HepG2 (cell line): ENCODE results near the gene GZF1. TPM values are rescaled to one million over a fixed set of nuclear protein-coding genes. Genes with fewer than 3 reads are reported as not detected.

Experiments
- DPF2 ChIP-seq: sonication (generic); formaldehyde crosslinking; IDR thresholded peaks from 2 replicates; pipeline ENCODE4 v1.4.0; 2020; ENCODE audit warnings: mild to moderate bottlenecking, low read depth, missing genetic modification reagents, borderline replicate concordance
- HCFC1 ChIP-seq: fragments of 150-350 bp; IDR thresholded peaks from 2 replicates; pipeline ENCODE4 v1.6.1; 2014; ENCODE audit warnings: low read depth, low read length
- JDP2 ChIP-seq: sonication (generic); formaldehyde crosslinking; IDR thresholded peaks from 2 replicates; pipeline ENCODE4 v1.8.1; 2022; ENCODE audit warnings: missing genetic modification reagents, borderline replicate concordance
- MTA3 ChIP-seq: sonication (generic); formaldehyde crosslinking; IDR thresholded peaks from 2 replicates; pipeline ENCODE4 v1.4.0; 2020; ENCODE audit warnings: missing genetic modification reagents
- ONECUT2 ChIP-seq: sonication (generic); formaldehyde crosslinking; IDR thresholded peaks from 2 replicates; pipeline ENCODE4 v1.4.0; 2020; ENCODE audit warnings: missing genetic modification reagents
- RNF2 ChIP-seq: fragments of 450-650 bp; conservative IDR thresholded peaks from 2 replicates; pipeline ENCODE4 v1.6.1; 2016; ENCODE audit warnings: low read depth
- SUZ12 ChIP-seq: fragments of 150-350 bp; IDR thresholded peaks from 2 replicates; pipeline ENCODE4 v1.6.1; 2014; ENCODE audit warnings: low read depth, low read length
- TRIM24 ChIP-seq: sonication (generic); formaldehyde crosslinking; IDR thresholded peaks from 2 replicates; pipeline ENCODE4 v1.8.0; 2022; ENCODE audit warnings: mild to moderate bottlenecking, missing genetic modification reagents
- ZFP90 ChIP-seq: sonication (generic); formaldehyde crosslinking; IDR thresholded peaks from 2 replicates; pipeline ENCODE4 v1.8.0; 2022; ENCODE audit warnings: missing genetic modification reagents, mild to moderate bottlenecking, inconsistent platforms, borderline replicate concordance
- ZNF546 ChIP-seq: sonication (generic); formaldehyde crosslinking; conservative IDR thresholded peaks from 2 replicates; pipeline ENCODE4 v1.8.1; 2023; ENCODE audit warnings: mild to moderate bottlenecking, missing genetic modification reagents
- polyA plus RNA-seq, 8 experiments: library from polyadenylated mRNA; depleted of rRNA in 3 of 8; stranded (reverse) in 7 of 8; unstranded in 1 of 8; fragments of >200 nt; fragmentation: Illumina TruSeq in 4 of 8; extraction: Trizol in 4 of 8; gene quantifications; 2 replicates each; pipeline versions ENCODE4 v1.2.1 to v1.2.3, GENCODE V29; 2011 to 2016; ENCODE audit warnings: low read depth in 4 of 8, missing spikeins in 1 of 8, mixed read lengths in 1 of 8; ENCODE audit not compliant: insufficient read depth in 1 of 8
- total RNA-seq, 5 experiments: library from RNA; depleted of rRNA; stranded (reverse); fragments of >200 nt; fragmentation: Illumina TruSeq; extraction: Trizol; gene quantifications; 2 replicates each; pipeline ENCODE4 v1.2.3, GENCODE V29; 2016; ENCODE audit warnings: low read depth in 1 of 5
- TF ChIP-seq, protein P1 (sequence below): IDR thresholded peaks from 2 replicates; pipeline ENCODE4 v1.6.1; 2016; ENCODE audit warnings: low read depth, missing genetic modification reagents, missing compliant biosample characterization
- TF ChIP-seq, protein P2 (sequence below): IDR thresholded peaks from 2 replicates; pipeline ENCODE4 v1.6.1; 2012; ENCODE audit warnings: low read depth, low read length, improper control_type of control experiment
- TF ChIP-seq, protein P3 (sequence below): sonication (generic); formaldehyde crosslinking; IDR thresholded peaks from 2 replicates; pipeline ENCODE4 v1.5.1; 2020; ENCODE audit warnings: missing genetic modification reagents, mild to moderate bottlenecking, borderline replicate concordance
- TF ChIP-seq, protein P4 (sequence below): IDR thresholded peaks from 2 replicates; pipeline ENCODE4 v1.6.1; 2018; ENCODE audit warnings: missing genetic modification reagents
- TF ChIP-seq, protein P5 (sequence below): sonication (generic); formaldehyde crosslinking; IDR thresholded peaks from 2 replicates; pipeline ENCODE4 v1.5.0; 2020; ENCODE audit warnings: mild to moderate bottlenecking, missing genetic modification reagents, moderate library complexity

GZF1 gene
- total and polyA plus RNA-seq, 2 of the 13 experiments (the other 11 are each of a cell fraction or from before 2014, with no cell fraction given), result 16.9 to 26.0 TPM

DNA sequence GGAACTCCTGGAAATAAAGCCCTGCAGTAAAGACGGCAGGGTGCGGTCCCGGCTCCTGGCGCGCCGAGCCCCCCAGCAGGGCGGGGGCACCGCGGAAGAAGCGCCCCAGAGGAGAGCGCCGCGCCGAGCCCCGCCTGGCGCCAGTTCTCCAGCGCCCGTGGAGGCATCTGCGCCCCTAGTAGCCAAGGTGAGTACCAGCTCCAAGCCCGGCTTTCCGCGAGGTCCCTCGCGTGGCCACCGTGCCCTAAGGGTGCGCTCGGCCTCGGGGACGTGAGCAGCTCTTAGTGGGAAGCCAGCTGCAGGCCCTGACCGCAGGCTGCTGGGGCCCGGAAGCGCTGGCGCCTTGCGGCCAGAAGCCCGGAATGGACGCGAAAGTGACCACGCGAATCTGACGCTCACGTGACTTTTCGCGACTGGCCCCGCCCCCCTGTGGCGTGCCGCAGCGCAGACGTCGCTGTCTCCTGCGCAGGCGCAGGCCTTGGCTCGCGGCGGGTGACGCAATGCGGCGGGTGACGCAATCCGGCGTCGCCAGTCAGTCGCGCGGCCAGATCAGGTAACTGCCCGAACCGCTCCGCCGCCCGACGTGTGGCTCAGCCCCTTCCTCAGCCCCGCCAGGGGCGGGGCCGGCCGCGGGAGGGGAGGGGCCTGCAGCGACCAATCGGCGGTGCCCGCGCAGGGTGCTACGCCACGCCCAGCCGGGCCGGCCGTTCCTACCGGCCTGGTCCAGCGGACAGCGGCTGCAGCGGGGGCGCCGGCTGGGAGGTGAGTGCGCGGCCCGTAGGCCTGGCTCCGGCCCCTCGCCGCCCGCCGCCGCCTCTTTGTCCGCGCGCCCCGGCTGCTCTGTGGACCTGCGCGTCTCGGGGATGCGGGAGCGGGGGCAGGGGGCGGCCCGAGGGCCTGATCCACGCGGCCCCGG, at the start of gene GZF1 (continued):
- TF ChIP-seq, protein P1, sequence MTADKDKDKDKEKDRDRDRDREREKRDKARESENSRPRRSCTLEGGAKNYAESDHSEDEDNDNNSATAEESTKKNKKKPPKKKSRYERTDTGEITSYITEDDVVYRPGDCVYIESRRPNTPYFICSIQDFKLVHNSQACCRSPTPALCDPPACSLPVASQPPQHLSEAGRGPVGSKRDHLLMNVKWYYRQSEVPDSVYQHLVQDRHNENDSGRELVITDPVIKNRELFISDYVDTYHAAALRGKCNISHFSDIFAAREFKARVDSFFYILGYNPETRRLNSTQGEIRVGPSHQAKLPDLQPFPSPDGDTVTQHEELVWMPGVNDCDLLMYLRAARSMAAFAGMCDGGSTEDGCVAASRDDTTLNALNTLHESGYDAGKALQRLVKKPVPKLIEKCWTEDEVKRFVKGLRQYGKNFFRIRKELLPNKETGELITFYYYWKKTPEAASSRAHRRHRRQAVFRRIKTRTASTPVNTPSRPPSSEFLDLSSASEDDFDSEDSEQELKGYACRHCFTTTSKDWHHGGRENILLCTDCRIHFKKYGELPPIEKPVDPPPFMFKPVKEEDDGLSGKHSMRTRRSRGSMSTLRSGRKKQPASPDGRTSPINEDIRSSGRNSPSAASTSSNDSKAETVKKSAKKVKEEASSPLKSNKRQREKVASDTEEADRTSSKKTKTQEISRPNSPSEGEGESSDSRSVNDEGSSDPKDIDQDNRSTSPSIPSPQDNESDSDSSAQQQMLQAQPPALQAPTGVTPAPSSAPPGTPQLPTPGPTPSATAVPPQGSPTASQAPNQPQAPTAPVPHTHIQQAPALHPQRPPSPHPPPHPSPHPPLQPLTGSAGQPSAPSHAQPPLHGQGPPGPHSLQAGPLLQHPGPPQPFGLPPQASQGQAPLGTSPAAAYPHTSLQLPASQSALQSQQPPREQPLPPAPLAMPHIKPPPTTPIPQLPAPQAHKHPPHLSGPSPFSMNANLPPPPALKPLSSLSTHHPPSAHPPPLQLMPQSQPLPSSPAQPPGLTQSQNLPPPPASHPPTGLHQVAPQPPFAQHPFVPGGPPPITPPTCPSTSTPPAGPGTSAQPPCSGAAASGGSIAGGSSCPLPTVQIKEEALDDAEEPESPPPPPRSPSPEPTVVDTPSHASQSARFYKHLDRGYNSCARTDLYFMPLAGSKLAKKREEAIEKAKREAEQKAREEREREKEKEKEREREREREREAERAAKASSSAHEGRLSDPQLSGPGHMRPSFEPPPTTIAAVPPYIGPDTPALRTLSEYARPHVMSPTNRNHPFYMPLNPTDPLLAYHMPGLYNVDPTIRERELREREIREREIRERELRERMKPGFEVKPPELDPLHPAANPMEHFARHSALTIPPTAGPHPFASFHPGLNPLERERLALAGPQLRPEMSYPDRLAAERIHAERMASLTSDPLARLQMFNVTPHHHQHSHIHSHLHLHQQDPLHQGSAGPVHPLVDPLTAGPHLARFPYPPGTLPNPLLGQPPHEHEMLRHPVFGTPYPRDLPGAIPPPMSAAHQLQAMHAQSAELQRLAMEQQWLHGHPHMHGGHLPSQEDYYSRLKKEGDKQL (CRISPR knock-in tag), result peak; percentile 73
- TF ChIP-seq, protein P2, sequence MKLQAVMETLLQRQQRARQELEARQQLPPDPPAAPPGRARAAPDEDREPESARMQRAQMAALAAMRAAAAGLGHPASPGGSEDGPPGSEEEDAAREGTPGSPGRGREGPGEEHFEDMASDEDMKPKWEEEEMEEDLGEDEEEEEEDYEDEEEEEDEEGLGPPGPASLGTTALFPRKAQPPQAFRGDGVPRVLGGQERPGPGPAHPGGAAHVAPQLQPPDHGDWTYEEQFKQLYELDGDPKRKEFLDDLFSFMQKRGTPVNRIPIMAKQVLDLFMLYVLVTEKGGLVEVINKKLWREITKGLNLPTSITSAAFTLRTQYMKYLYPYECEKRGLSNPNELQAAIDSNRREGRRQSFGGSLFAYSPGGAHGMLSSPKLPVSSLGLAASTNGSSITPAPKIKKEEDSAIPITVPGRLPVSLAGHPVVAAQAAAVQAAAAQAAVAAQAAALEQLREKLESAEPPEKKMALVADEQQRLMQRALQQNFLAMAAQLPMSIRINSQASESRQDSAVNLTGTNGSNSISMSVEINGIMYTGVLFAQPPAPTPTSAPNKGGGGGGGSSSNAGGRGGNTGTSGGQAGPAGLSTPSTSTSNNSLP, result peak; percentile 81
- TF ChIP-seq ONECUT2, result 0 out of 2 replicates have a peak, but pooled peaks have one; percentile 46
- TF ChIP-seq HCFC1, result peak; percentile 68
- TF ChIP-seq, protein P3, sequence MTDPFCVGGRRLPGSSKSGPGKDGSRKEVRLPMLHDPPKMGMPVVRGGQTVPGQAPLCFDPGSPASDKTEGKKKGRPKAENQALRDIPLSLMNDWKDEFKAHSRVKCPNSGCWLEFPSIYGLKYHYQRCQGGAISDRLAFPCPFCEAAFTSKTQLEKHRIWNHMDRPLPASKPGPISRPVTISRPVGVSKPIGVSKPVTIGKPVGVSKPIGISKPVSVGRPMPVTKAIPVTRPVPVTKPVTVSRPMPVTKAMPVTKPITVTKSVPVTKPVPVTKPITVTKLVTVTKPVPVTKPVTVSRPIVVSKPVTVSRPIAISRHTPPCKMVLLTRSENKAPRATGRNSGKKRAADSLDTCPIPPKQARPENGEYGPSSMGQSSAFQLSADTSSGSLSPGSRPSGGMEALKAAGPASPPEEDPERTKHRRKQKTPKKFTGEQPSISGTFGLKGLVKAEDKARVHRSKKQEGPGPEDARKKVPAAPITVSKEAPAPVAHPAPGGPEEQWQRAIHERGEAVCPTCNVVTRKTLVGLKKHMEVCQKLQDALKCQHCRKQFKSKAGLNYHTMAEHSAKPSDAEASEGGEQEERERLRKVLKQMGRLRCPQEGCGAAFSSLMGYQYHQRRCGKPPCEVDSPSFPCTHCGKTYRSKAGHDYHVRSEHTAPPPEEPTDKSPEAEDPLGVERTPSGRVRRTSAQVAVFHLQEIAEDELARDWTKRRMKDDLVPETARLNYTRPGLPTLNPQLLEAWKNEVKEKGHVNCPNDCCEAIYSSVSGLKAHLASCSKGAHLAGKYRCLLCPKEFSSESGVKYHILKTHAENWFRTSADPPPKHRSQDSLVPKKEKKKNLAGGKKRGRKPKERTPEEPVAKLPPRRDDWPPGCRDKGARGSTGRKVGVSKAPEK (CRISPR knock-in tag), result peak; percentile 89; the same call in 1 of the 2 replicates
- TF ChIP-seq ZFP90 (CRISPR knock-in tag), result peak; percentile 92
- TF ChIP-seq SUZ12, result no peak; the same call in 1 of the 2 replicates
- peak; percentile 53; the same call in 1 of the 2 replicates for TF ChIP-seq JDP2 (CRISPR knock-in tag)
- TF ChIP-seq TRIM24 (CRISPR knock-in tag), result no peak
- TF ChIP-seq DPF2, result no peak
- TF ChIP-seq, protein P4, sequence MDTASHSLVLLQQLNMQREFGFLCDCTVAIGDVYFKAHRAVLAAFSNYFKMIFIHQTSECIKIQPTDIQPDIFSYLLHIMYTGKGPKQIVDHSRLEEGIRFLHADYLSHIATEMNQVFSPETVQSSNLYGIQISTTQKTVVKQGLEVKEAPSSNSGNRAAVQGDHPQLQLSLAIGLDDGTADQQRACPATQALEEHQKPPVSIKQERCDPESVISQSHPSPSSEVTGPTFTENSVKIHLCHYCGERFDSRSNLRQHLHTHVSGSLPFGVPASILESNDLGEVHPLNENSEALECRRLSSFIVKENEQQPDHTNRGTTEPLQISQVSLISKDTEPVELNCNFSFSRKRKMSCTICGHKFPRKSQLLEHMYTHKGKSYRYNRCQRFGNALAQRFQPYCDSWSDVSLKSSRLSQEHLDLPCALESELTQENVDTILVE (CRISPR knock-in tag), result peak; percentile 94
- TF ChIP-seq MTA3 (CRISPR knock-in tag), result 0 out of 2 replicates have a peak, but pooled peaks have one; percentile 73
- TF ChIP-seq, protein P5, sequence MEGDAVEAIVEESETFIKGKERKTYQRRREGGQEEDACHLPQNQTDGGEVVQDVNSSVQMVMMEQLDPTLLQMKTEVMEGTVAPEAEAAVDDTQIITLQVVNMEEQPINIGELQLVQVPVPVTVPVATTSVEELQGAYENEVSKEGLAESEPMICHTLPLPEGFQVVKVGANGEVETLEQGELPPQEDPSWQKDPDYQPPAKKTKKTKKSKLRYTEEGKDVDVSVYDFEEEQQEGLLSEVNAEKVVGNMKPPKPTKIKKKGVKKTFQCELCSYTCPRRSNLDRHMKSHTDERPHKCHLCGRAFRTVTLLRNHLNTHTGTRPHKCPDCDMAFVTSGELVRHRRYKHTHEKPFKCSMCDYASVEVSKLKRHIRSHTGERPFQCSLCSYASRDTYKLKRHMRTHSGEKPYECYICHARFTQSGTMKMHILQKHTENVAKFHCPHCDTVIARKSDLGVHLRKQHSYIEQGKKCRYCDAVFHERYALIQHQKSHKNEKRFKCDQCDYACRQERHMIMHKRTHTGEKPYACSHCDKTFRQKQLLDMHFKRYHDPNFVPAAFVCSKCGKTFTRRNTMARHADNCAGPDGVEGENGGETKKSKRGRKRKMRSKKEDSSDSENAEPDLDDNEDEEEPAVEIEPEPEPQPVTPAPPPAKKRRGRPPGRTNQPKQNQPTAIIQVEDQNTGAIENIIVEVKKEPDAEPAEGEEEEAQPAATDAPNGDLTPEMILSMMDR (CRISPR knock-in tag), result peak; percentile 45
- peak; percentile 99 for TF ChIP-seq ZNF546 (CRISPR knock-in tag)
- TF ChIP-seq RNF2, result peak; percentile 89
